OCI-LY7 (cell line): ENCODE data around the gene CNTN5. TPM values are rescaled to one million over a fixed set of nuclear protein-coding genes. Genes with fewer than 3 reads are reported as not detected.

ENCODE experiments used
- BruUV-seq: library from RNA; stranded (reverse); fragments of 400-500 nt; replicated peaks from 2 replicates; lab custom pipeline; 2021; lab: Mats Ljungman, UMichigan
- CTCF ChIA-PET: fragments of 300-600 bp; sonication (Branson Sonifier 250); formaldehyde crosslinking; loops from one replicate; lab custom pipeline; 2022; ENCODE audit warnings: antibody characterized with exemption; ENCODE audit not compliant: unreplicated experiment; lab: Charles Lee
- POLR2A ChIA-PET: fragments of 300-600 bp; sonication (Branson Sonifier 250); formaldehyde crosslinking; loops from one replicate; lab custom pipeline; 2022; ENCODE audit warnings: antibody characterized with exemption; lab: Charles Lee
- DNase-seq: peaks from one replicate; pipeline ENCODE4 v3.0.0-alpha.2; 2015; ENCODE audit warnings: low spot score
- H2AFZ ChIP-seq: fragments of 200-600 bp; sonication (generic), shearing (Covaris generic); 2 replicates; pipeline ENCODE4 v1.6.1; 2014; ENCODE audit warnings: mild to moderate bottlenecking, antibody characterized with exemption, low read length, moderate library complexity
- H3K27ac ChIP-seq: fragments of 200-600 bp; sonication (generic); 2 replicates; pipeline ENCODE4 v1.5.1; 2014; ENCODE audit warnings: mixed run types, low read depth, mild to moderate bottlenecking, moderate library complexity, low read length, inconsistent platforms; ENCODE audit not compliant: poor library complexity, severe bottlenecking
- H3K36me3 ChIP-seq: fragments of 200-600 bp; sonication (generic); 2 replicates; pipeline ENCODE4 v1.6.1; 2014; ENCODE audit warnings: mild to moderate bottlenecking, antibody characterized with exemption, low read length, moderate library complexity, mixed read lengths; ENCODE audit not compliant: insufficient read depth
- H3K4me1 ChIP-seq: fragments of 200-600 bp; sonication (generic); 2 replicates; pipeline ENCODE4 v1.5.1; 2014; ENCODE audit warnings: mild to moderate bottlenecking, low read length; ENCODE audit not compliant: insufficient read depth, poor library complexity, severe bottlenecking
- H3K4me2 ChIP-seq: fragments of 200-600 bp; sonication (generic); 2 replicates; pipeline ENCODE4 v1.6.1; 2014; ENCODE audit warnings: mild to moderate bottlenecking, low read length
- H3K4me3 ChIP-seq: fragments of 200-600 bp; sonication (generic); 2 replicates; pipeline ENCODE4 v1.5.1; 2014; ENCODE audit warnings: mild to moderate bottlenecking, low read depth, low read length; ENCODE audit not compliant: poor library complexity, severe bottlenecking
- H3K79me2 ChIP-seq: fragments of 200-600 bp; sonication (generic); 2 replicates; pipeline ENCODE4 v1.6.1; 2016; ENCODE audit warnings: low read depth, mild to moderate bottlenecking, low read length, moderate library complexity, mixed read lengths; ENCODE audit not compliant: insufficient read depth
- H3K9me2 ChIP-seq: fragments of 200-600 bp; sonication (generic); 2 replicates; pipeline ENCODE4 v1.6.1; 2016; ENCODE audit warnings: mild to moderate bottlenecking, low read length, mixed read lengths; ENCODE audit not compliant: insufficient read depth
- H3K9me3 ChIP-seq: fragments of 200-600 bp; sonication (generic); 2 replicates; pipeline ENCODE4 v1.6.1; 2014; ENCODE audit warnings: mild to moderate bottlenecking, mixed run types, low read length, mixed read lengths
- H4K20me1 ChIP-seq: fragments of 200-600 bp; sonication (generic); 2 replicates; pipeline ENCODE4 v1.6.1; 2014; ENCODE audit warnings: mild to moderate bottlenecking, antibody characterized with exemption, low read length, moderate library complexity, mixed read lengths; ENCODE audit not compliant: insufficient read depth
- EZH2phosphoT487 ChIP-seq: fragments of 200-600 bp; sonication (generic); IDR thresholded peaks from 2 replicates; pipeline ENCODE4 v1.6.1; 2018; ENCODE audit warnings: low read depth, borderline replicate concordance, mild to moderate bottlenecking, mixed run types, antibody characterized with exemption, low read length, moderate library complexity, mixed read lengths
- intact Hi-C: fragments of 100-400 bp; cut with micrococcal nuclease; formaldehyde crosslinking; loops from one replicate; pipeline ENCODE4 v1.10.0; 2022; ENCODE audit not compliant: unreplicated experiment
- total RNA-seq, 2 experiments: library from RNA; depleted of rRNA in 1 of 2; stranded (reverse); fragments of >200 nt in 1 of 2; shearing (Covaris generic) in 1 of 2; gene quantifications; 2 replicates each; pipeline ENCODE4 v1.2.3, GENCODE V29; 2014 to 2022
- TF ChIP-seq, protein P1 (sequence below): fragments of 200-600 bp; sonication (generic); conservative IDR thresholded peaks from 2 replicates; pipeline ENCODE4 v1.5.1; 2014; ENCODE audit warnings: mild to moderate bottlenecking, antibody characterized with exemption, low read length, moderate library complexity, mixed read lengths

Gene CNTN5
- total RNA-seq, 2 experiments from 2014 or later, result not detected

DNA sequence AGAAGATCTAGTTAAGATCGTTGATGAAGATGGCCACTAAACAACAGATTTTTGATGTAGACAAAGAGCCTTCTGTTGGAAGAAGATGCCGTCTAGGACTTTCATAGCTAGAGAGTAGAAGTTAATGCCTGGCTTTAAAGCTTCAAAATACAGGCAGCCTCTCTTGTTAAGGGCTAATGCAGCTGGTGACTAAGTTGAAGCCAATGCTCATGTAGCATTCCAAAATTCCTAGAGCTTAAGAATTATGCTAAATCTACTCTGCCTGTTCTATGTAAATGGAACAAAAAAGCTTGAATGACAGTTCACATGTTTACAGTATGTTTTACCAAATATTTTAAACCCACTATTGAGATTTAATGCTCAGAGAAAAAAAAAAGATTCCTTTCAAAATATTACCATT lies 492.6 kb downstream of the CNTN5 start:
- Histone ChIP-seq H3K4me1 (no peaks in the 10 kb centered on the region), H3K27ac (no peak overlapping the region), H3K9me3 (no peaks in the 10 kb centered on the region), H3K4me2 (no peak overlapping the region), H3K9me2 (no peaks in the 10 kb centered on the region), H2AFZ (no peak overlapping the region), H3K4me3 (no peak overlapping the region), H4K20me1 (no peaks in the 10 kb centered on the region), H3K79me2 (no peaks in the 10 kb centered on the region), H3K36me3 (no peaks in the 10 kb centered on the region)
- no peak for TF ChIP-seq EZH2phosphoT487
- TF ChIP-seq, protein P1, sequence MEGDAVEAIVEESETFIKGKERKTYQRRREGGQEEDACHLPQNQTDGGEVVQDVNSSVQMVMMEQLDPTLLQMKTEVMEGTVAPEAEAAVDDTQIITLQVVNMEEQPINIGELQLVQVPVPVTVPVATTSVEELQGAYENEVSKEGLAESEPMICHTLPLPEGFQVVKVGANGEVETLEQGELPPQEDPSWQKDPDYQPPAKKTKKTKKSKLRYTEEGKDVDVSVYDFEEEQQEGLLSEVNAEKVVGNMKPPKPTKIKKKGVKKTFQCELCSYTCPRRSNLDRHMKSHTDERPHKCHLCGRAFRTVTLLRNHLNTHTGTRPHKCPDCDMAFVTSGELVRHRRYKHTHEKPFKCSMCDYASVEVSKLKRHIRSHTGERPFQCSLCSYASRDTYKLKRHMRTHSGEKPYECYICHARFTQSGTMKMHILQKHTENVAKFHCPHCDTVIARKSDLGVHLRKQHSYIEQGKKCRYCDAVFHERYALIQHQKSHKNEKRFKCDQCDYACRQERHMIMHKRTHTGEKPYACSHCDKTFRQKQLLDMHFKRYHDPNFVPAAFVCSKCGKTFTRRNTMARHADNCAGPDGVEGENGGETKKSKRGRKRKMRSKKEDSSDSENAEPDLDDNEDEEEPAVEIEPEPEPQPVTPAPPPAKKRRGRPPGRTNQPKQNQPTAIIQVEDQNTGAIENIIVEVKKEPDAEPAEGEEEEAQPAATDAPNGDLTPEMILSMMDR, result no peak
- DNase-seq, result no peak
- ChIA-PET POLR2A (no interaction called here), CTCF (no interaction called here)
- BruUV-seq, result no TSS peak
- intact Hi-C loops, result no loop called here

DNA sequence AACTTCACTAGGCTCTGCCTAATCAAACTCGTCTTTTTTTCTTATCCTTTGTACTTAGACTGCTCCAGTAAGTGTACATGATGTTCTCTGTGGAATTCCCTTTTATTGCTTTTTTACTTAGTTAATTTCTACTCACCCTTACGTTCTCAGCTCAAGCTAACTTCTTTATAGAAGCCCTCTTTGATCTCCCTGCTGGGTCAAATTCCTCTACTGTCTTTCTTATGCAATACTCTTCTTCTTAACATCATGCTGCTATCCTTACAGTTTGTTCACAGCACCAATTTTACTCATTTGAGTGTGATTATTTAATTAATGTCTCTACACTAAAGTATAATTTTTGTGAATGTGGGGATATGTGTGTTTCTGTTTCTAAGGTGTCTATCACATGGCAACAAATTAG lies 498.3 kb downstream of the CNTN5 start:
- ChIA-PET POLR2A (no interaction called here), CTCF (no interaction called here)
- no TSS peak for BruUV-seq

DNA sequence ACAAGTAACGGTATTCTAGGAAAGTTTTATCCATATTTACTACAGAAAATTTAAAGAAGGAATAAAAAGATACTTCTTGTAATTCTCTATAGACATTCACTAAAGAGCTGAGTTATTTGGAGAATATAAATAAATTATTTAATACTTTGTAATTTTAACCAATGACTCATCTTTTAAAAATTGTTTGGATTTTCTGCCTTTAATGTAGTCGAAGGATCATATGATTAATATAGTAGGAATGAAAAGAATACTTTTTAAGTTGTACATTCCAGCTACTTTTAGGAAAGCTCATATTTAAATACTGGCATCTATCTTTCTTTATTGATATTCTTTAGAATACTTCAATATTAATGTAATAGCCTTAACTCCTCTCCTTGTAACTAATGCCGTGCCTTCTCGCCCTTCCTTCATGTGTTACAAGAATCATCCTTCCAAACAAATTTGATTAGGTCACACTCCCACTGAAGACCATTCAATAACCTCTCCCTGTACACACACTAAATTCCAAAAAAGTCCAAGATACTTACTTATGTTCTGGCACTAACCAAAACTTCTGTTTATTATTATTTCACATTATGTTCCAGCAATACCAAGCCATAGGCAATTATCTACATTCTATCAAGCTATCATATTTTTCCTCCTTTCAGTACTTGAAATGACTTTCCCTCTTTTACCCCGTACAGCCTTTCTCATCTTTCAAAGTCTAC lies 501.9 kb downstream of the CNTN5 start:
- Histone ChIP-seq H3K4me1 (no peaks in the 10 kb centered on the region), H3K9me2 (no peaks in the 10 kb centered on the region), H3K27ac (no peak overlapping the region), H4K20me1 (no peaks in the 10 kb centered on the region), H2AFZ (no peak overlapping the region), H3K4me3 (no peak overlapping the region), H3K4me2 (no peak overlapping the region), H3K79me2 (no peaks in the 10 kb centered on the region), H3K9me3 (no peaks in the 10 kb centered on the region), H3K36me3 (no peaks in the 10 kb centered on the region)
- ChIA-PET POLR2A (no interaction called here), CTCF (no interaction called here)
- intact Hi-C loops, result no loop called here
- DNase-seq, result no peak
- no TSS peak for BruUV-seq
- TF ChIP-seq, protein P1, result no peak
- no peak for TF ChIP-seq EZH2phosphoT487

More for the DNA sequence above, 498.3 kb downstream of the CNTN5 start:
- DNase-seq, result no peak
- no peak overlapping the region for H3K27ac ChIP-seq
- H2AFZ ChIP-seq, result no peak overlapping the region
- H4K20me1 ChIP-seq, result no peaks in the 10 kb centered on the region
- H3K4me3 ChIP-seq, result no peak overlapping the region
- no peak for TF ChIP-seq EZH2phosphoT487
- TF ChIP-seq, protein P1, result no peak
- no peaks in the 10 kb centered on the region for H3K4me1 ChIP-seq
- H3K4me2 ChIP-seq, result no peak overlapping the region
- no peaks in the 10 kb centered on the region for H3K79me2 ChIP-seq
- H3K9me3 ChIP-seq, result no peaks in the 10 kb centered on the region
- H3K9me2 ChIP-seq, result no peaks in the 10 kb centered on the region
- intact Hi-C loops, result no loop called here
- no peaks in the 10 kb centered on the region for H3K36me3 ChIP-seq
